GM12875 (cell line): ENCODE results near the gene MYMX.

Experiments
- H3K4me3 ChIP-seq: one replicate; pipeline ENCODE4 v1.5.1; 2011; ENCODE audit warnings: low read depth, low read length, control low read depth
- TF ChIP-seq, protein P1 (sequence below): IDR thresholded peaks from 2 replicates; pipeline ENCODE4 v1.5.1; 2011; ENCODE audit warnings: low read depth, mild to moderate bottlenecking, control low read depth, inconsistent platforms, low read length, moderate library complexity, borderline replicate concordance; ENCODE audit not compliant: insufficient read depth

Gene MYMX

DNA sequence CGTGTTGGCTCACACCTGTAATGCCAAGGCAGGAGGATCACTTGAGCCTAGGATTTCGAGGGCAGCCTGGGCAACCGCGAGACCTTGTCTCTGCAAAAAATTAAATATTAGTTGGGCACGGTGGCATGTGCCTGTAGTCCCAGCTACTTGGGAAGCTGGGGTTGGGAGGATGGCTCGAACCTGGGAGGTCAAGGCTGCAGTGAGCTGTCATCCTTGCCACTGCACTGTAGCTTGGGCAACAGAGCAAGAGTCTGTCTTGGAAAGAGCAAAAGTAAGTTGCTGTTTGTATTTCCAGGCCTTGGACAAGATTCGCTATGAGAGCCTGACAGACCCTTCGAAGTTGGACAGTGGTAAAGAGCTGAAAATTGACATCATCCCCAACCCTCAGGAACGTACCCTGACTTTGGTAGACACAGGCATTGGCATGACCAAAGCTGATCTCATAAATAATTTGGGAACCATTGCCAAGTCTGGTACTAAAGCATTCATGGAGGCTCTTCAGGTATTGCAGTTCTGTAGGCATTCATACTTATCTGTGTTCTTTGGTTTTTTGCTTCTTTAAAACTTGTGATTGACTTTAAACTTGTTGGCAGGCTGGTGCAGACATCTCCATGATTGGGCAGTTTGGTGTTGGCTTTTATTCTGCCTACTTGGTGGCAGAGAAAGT, 32.5 kb downstream of the MYMX start:
- no peak overlapping the region for H3K4me3 ChIP-seq
- TF ChIP-seq, protein P1, sequence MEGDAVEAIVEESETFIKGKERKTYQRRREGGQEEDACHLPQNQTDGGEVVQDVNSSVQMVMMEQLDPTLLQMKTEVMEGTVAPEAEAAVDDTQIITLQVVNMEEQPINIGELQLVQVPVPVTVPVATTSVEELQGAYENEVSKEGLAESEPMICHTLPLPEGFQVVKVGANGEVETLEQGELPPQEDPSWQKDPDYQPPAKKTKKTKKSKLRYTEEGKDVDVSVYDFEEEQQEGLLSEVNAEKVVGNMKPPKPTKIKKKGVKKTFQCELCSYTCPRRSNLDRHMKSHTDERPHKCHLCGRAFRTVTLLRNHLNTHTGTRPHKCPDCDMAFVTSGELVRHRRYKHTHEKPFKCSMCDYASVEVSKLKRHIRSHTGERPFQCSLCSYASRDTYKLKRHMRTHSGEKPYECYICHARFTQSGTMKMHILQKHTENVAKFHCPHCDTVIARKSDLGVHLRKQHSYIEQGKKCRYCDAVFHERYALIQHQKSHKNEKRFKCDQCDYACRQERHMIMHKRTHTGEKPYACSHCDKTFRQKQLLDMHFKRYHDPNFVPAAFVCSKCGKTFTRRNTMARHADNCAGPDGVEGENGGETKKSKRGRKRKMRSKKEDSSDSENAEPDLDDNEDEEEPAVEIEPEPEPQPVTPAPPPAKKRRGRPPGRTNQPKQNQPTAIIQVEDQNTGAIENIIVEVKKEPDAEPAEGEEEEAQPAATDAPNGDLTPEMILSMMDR = no peak

DNA sequence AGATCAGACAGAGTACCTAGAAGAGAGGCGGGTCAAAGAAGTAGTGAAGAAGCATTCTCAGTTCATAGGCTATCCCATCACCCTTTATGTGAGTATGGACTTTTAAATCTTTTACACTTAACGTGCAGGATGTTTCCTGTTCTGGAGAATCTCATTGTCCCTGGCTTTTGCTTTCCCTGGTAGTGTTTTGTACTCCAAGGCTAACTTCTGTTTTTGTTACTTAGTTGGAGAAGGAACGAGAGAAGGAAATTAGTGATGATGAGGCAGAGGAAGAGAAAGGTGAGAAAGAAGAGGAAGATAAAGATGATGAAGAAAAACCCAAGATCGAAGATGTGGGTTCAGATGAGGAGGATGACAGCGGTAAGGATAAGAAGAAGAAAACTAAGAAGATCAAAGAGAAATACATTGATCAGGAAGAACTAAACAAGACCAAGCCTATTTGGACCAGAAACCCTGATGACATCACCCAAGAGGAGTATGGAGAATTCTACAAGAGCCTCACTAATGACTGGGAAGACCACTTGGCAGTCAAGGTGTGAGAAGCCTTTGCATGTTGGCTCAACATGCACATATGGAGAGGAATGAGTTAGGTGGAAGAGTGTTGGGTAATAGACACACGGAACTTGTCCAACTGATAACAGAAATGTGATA, 33.5 kb downstream of the MYMX start:
- no peak overlapping the region for H3K4me3 ChIP-seq
- TF ChIP-seq, protein P1 = no peak

DNA sequence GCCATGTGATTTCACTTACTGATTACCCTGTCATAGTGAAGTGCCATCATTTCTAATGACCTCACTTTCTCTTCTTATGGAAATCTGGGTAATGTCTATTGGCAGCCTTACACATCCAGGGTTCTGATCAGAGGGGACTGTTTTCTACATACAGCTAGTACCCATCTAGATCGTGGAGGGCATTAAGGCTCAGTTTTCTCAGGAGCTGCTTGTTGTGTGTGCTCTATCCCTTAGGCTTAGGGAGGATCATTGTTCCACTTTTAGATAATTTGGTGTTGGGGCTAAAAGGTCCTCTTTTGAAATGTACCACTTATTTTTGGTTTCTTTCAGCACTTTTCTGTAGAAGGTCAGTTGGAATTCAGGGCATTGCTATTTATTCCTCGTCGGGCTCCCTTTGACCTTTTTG, 34.0 kb downstream of the MYMX start:
- TF ChIP-seq, protein P1 = no peak
- no peak overlapping the region for H3K4me3 ChIP-seq

DNA sequence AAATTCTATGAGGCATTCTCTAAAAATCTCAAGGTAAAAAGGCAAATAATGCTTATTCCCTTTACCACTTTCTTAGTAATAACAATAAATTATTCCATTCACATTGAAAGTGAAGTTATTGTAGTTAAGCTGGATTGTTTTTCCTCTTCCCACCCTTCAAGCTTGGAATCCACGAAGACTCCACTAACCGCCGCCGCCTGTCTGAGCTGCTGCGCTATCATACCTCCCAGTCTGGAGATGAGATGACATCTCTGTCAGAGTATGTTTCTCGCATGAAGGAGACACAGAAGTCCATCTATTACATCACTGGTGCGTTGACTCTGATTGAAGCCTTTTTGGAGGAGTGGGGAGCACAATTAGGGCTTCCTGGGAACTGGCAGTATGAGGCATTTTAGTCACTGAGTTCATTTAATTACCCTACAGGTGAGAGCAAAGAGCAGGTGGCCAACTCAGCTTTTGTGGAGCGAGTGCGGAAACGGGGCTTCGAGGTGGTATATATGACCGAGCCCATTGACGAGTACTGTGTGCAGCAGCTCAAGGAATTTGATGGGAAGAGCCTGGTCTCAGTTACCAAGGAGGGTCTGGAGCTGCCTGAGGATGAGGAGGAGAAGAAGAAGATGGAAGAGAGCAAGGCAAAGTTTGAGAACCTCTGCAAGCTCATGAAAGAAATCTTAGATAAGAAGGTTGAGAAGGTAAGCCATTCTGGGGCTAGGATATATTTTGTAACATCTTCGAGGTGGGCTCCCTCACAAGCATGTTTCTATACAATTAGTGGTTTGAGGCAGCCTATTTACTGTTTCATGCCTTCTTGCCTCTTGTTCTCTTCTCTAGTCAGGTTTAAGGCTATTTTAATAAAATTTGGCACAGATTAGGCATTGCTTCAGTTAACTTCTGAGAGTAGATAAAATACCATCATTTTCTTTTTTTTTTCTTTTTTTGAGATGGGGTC, 35.1 kb downstream of the MYMX start:
- no peak overlapping the region for H3K4me3 ChIP-seq
- TF ChIP-seq, protein P1 = no peak

DNA sequence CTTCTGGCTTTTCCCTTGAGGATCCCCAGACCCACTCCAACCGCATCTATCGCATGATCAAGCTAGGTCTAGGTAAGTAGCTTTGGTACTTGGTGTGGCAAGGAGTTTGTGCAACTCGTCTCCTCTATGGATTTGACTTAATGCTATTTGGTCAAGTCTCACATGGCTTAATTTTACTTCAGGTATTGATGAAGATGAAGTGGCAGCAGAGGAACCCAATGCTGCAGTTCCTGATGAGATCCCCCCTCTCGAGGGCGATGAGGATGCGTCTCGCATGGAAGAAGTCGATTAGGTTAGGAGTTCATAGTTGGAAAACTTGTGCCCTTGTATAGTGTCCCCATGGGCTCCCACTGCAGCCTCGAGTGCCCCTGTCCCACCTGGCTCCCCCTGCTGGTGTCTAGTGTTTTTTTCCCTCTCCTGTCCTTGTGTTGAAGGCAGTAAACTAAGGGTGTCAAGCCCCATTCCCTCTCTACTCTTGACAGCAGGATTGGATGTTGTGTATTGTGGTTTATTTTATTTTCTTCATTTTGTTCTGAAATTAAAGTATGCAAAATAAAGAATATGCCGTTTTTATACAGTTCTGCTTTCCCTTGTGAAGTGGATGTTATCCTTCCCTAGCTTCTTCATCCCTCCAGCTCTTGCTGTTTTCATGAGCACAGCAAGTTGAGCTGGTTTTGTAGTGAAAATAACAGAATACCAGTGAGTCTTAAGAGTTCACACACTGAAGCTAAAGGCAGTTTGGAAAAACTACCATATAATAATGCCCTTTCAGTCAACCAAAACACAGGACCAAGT, 36.8 kb downstream of the MYMX start:
- H3K4me3 ChIP-seq = no peak overlapping the region
- TF ChIP-seq, protein P1 = peak; percentile 59; the same call in 1 of the 2 replicates

DNA sequence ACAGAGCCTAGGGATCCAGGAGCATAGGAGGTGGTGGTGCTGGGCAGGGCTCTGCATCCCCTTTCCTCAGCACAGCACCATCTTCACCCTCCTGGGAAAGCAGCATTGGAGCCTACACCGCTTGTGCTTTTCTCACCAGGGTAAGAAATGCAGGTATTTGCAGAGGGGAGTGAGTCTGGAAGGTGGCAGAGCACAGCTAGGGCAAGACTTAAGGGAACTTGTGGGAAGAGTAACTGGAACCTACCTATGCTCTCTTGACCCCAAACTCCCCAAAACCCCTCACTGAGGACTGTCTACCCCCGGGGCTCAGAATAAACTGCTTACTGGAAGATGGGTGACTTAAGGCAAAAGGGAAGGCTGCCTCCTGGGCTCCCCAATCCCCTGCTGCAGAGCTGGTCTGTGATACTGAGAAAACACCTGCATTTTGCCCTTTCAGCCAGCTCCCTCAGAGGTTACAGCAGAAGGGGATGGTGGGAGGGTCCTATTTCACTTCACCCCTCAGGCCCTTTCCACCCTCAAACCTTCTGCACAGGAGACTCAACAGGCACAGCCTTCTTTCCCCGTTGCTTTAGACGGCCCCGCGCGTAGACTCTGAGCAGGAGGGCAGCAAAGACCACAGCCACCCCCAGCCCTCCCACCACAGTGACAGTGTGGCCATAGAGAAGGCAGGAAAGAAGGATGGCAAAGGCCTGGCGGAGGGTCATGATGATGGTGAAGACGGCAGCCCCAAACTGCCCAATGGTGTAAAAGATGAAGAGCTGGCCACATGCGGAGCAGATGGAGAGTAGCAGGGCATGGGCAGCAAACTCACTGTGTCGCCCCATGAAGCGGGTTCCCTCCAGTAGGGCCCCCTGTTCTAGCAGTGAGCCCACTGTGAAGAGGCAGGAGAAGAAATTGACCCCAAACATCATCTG, 37.7 kb downstream of the MYMX start:
- no peak overlapping the region for H3K4me3 ChIP-seq
- TF ChIP-seq, protein P1 = no peak
